Cardiac septum (tissue), 1 donor: ENCODE measurements around the gene RHEBL1. TPM values are rescaled to one million over a fixed set of nuclear protein-coding genes. Genes with fewer than 3 reads are reported as not detected.
A peak's percentile ranks its signal among the peaks of the same experiment; 100 is the strongest.

Source experiments
- DNase-seq: peaks from one replicate; pipeline ENCODE4 v3.0.0-alpha.2; 2020; ENCODE audit warnings: low spot score
- intact Hi-C: fragments of 100-400 bp; cut with DNase I; formaldehyde crosslinking; loops from one replicate; pipeline ENCODE4 v1.14.0; 2022
- long read RNA-seq: library from polyadenylated mRNA; unstranded; transcript quantifications from one replicate; pipeline ENCODE4 v2.0.0, GENCODE V29; 2021
- total RNA-seq: library from RNA; stranded (reverse); fragmentation: NEBNext Ultra II Directional; extraction: Animal tissue kit (Norgen Biotek cat#: 25700); gene quantifications from one replicate; pipeline ENCODE4 v1.2.1, GENCODE V29; 2021
- donor health status: DM: no; HTN: no; CAD: no.

Gene RHEBL1, protein sequence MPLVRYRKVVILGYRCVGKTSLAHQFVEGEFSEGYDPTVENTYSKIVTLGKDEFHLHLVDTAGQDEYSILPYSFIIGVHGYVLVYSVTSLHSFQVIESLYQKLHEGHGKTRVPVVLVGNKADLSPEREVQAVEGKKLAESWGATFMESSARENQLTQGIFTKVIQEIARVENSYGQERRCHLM
- total RNA-seq: 0.38 TPM
- long read RNA-seq: 0 reads

DNA sequence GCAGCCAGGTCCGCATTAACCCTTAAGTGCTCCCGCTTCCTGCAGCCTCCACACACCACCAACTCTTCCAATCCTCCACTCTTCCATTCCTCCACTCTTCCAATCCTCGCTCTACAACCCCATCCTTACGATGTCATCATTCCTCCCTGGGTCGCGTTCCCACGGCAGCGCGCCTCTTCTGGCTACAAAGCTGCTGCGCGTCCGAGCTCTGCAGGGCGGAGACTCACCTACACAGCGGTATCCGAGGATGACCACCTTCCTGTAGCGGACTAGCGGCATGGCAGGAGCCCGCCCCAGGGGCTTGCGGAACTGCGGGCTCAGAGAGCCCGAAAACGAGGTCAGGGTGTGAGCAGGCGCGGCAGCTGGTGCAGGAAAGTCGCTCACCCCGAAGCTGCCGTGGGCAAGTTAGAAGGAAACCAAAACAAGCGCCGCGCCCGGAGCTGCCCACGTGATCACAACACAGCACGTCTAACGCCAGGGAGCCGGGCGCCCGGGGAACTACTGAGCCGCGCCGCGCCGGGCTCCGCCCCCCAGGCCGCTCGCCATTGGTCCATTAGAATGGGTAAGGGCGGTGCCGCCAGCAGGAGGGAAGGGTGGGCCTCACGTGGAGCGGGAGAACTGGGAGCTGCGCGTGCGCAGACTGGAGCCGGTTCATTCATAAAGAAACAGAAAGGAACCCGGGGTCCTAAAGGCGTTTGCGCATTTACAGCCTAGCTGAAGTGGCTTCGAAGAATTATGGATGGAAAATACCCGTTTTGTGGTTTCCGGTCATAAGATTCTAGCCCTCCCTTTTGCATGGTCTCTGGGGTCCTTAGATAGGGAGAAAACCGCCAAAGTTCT, at the start of gene RHEBL1:
TSS of gene RHEBL1 (minus strand) at position 473 of the 840 bp plus-strand sequence. CDS start at position 279, 194 bp downstream.
- peak; percentile 99 for DNase-seq
- intact Hi-C loops: no loop called here

DNA sequence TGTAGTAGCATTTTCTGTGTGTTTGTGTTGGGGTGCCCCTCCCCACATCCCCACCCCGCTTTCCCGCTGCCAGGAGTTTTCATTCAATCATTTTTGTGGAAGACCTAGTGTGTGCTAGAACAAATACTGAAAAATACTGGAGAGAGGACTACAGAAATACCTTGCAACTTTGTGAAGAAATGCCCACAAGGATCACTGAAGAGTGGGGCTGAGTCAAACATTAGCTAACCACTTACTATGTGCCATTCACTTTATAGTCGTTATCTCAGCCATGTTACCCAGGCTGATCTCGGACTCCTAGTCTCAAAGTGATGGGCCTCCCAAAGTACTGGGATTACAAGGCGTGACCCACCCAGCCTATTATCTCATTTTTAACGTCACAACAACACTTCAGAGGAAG, 41.4 kb upstream of the RHEBL1 start:
- no peak for DNase-seq
- intact Hi-C loops: no loop called here

DNA sequence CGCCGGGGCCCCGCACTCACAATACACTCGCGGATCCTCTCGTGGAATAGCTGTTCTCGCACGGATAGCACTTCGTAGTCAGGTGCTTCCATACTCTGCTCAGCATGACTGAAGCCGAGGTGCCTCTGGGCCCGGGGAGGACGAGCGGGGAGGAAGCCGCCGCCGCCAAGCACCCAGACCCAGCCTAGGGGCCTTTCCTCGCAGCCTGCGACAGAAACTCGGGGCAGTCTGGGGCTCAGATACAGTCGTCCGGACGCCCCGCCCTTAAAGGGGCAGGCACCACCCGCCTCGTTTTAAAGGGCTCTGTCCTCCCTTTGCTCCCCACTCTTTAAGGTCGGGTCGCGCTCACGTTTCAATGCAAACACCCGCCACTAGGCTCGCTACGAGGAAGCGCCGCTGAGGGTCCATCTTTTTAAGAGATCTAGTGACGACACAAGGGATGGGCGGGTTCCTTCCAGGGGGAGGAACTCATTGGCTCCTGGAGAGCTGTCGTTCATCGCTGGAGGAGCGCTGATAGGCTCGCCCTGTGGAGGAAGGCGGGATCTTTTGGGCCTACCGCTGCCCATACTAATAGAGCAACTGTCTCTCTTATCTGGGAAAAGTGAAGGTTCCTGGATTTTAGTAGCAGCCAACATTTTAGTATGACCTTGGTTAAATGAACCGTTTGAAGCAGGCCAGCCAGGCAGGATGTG, 40.8 kb upstream of the RHEBL1 start, which contains the start of gene LMBR1L:
TSS of gene LMBR1L (minus strand) at position 384 of the 692 bp plus-strand sequence. CDS start at position 92, 292 bp downstream.
- peak; percentile 98 for DNase-seq
- intact Hi-C loops: no loop called here

DNA sequence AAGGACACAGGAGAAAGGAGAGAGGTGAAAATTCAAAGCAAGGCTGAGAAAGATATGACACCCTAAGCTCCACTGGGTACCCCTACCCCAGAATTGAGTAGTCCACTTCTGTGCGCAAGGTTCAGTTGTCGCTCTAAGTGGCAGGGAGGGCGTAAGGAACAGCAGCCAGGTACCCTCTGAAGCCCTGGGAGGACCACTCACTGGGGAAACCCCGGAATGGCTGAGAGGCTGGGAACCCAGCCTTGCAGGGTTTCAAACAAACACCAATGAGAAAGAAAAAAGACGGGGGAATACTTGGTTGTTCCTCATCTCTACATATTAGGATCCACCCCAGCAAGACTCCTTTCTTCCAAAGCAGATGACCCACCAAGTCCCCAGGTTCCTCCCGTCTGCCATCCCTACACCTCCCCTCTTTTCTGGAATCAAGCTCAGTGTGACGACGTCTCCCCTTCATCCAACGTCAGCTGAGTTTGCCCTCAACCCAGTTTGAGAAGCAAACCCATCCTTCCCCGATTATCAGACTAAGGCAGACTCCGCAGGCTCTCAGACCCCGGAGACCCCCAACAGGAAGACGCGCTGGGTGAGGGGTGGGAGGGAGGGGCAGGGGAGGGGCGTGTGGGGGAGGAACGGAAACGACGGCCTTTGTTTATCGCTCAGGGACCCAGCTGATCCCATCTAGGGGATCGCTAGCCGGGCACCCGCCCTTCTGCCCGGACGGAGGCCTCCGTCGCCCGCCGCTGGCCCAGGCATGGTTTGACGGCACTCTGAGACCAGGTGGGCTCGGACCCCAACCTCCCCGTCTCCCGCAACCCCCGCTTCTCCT, 40.1 kb upstream of the RHEBL1 start:
- peak; percentile 78 for DNase-seq
- intact Hi-C loops: loop anchor here (2.0 kb wide), 1 partner anchor 21 kb away; the partner anchor contains the start of gene TUBA1B

DNA sequence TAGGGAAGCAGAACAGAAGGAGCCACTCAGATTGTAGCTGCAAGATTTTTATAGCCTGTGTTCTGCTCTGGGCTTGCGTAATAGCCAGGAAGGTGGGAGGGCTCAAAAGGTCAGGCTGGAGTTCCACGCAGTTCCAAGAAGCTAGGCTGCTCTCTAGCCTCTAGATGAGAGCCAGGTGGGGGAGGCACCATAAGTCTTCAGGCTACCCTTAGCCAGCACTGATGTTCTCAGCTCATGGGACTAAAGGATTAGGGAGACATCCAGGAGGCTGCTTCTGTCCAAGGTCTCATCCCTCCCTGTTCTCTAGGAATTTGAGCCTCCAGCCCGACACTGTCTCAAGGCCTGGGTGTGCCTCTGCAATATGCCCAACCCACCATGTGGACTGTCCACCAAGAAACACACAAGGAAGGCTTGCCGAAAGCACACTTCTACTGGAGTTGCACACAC, 39.2 kb upstream of the RHEBL1 start:
- DNase-seq: peak; percentile 83
- intact Hi-C loops: loop anchor here (2.0 kb wide), 1 partner anchor 22 kb away; the partner anchor contains the start of gene TUBA1B

DNA sequence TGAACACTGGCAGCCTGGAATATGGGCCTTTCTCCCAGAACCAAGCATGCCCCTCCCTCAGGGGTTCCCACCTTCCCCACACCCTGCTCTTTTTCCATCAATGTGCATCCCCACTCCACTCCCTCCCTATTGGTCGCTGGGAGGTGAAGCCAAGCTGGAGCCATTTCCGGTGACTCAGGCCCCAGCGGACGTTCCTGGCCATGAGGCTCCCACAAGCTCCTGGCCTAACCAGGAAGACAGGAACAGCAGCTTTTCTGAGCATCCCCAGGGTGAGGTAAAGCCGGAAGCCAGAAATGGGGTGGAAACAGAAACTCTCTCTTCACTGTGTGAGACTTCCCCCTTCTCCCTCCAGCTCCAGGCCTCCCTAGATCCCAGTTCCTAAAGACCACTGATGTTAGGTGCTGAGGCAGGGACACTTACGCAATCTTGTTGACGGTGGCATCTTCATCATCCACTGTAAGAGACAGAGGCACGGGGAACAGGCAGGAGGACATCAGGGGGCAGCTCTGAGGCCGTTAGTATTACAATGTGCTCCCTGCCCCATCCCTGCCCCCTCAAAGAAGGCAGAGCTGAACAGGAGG, 35.8 kb upstream of the RHEBL1 start:
- intact Hi-C loops: no loop called here
- no peak for DNase-seq

DNA sequence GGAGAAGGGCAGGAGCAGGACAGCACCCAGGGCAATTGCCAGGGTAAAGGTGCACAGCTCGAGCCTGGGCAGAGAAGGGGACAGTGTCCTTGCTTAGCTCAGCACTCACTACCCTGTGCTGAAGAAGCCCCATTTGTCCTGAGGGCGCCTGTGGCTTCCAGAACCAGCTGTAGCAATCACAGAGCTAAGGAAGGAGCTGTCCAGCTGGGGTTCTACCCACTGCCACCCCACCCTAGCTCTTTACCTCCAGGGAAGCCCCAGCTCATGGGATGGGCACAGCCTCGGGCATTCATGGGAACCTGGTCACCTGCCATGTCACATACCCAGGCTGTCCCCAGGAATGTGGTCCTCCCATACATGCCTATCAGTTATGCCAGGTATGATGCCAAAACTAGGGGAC, 35.0 kb upstream of the RHEBL1 start:
- intact Hi-C loops: no loop called here
- no peak for DNase-seq

DNA sequence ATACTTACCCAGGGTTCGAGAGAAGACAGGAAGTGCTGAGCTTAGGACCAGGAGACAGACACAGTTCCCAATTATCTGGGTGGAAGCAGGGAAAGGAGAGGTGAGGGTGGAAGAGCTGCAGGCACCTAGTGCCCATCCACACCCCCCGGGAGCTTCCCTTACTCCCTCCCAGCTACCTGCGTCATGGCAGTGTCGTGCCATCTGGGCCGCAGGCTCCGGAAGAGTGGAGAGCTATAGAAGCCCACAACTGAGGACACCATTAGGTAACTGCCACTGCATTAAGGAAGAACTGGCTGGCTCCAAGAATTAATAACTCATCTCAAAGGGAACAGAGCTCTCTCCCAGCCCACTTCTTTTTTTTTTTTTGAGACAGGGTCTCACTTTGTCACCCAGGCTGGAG, 30.6 kb upstream of the RHEBL1 start:
- DNase-seq: no peak
- intact Hi-C loops: no loop called here

DNA sequence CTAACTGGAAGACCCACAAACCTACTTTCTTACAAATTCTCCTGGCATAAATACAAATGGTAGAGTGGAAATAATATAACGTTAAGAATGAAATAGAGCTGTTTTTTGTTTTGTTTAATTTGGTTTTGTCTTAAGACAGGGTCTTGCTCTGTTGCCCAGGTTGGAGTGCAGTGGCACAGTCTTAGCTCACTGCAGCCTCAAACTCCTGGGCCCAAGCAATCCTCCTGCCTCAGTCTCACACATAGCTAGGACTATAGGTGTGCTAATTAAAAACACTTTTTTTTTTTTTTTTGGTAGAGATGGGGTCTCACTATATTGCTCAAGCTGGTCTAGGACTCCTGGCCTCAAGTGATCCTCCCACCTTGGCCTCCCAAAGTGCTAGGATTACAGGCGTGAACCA, 28.9 kb upstream of the RHEBL1 start:
- no peak for DNase-seq
- intact Hi-C loops: no loop called here

DNA sequence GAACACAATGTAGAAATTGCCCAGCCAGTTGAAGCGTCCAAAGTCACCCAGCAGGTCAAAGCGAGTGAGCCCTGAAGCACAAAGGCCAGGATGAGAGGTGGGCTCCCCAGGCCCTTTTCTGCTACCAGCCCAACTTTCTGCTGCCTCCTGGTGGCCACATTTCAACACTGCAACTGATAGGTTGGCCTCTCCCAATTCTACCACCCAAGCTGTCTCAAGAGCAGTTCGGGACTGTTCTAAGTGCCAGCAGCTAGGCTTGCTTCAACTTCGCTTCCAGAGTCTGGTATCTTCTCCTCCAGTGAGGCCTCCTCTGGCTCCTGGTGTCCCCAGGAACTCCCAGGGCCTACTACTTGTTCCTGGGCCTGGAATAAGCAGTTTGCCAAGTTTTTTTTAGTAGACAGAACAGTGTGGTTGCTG, 28.3 kb upstream of the RHEBL1 start:
- intact Hi-C loops: no loop called here
- DNase-seq: no peak

DNA sequence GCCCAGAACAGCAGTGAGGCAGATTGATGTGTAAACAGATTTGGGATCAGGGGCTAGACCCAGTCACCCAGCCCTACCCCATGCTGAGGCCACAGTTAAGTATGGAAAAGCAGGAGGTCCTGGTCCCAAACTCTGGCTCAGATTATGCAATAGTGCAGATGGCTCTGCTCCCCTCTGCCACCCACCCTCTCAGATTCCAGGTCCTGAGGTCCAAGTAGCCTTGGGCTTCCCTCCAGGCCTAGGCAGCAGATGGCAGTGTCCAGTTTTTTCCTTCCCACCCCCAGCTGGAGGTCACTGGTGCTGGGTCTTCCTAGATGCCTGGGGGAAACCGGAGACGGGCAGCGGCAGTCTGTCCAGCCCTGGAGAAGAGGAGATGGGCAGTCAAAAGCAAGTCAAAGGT, 27.6 kb upstream of the RHEBL1 start:
- DNase-seq: no peak
- intact Hi-C loops: no loop called here

DNA sequence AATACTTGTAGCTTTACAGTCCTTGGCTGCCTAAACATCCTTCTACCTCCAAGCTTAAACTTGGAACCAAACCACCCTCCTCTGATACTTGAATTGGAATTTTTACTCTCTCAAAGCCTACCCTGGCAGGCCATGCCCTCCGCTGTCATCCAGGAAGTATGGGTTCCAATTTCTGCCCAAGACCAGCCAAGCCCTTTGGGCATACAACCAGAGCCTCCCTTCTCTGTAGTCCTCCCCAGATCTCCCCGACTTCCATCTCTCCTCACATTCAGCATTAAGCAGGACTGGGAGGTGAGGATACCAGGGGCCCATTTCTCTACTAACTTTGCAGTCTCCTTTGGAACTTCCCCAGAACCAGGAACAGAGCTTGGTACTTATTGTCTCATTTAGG, 25.2 kb upstream of the RHEBL1 start:
- no peak for DNase-seq
- intact Hi-C loops: no loop called here

DNA sequence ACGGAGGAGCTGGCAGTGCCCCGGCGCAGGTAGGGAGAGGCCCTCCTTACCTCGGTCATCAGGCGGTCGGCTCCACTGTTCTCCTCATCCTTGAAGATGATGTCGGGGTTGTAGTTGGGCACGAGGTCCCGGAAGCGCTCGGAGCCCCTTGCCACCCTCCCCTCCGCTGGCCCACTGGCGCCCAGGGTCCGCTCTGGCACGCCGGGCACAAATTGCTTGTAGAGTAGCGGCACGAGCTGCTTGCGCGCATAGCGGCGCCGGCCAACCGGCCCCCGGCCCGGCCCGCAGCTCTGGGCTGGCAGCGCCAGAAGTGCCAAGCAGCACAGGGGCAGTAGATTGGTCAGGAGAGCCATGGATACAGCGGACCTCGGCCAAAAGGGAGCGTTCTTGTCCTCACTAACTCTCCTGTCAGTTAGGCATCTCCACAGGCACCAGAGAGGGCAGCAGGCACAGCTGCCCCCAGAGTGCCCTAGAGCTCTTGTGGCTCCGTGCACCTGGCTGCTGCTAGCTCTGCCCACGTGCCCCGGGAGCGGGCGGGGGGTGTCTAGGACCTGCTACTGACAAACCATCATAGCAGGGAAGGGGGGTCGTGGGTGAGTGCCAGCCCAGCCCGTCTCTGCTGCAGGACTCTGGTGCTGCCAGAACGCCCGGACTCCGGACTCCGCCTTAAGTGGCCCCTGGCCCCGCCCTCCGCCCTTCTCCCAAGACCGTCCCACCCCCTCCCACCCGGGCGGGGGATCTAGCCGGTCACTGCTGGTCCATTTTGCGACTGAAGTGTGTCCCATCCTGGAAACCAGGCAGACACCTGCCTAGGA, 24.6 kb upstream of the RHEBL1 start, which contains the start of gene DHH:
TSS of gene DHH (minus strand) at position 642 of the 815 bp plus-strand sequence. CDS start at position 353, 289 bp downstream.
- DNase-seq: peak; percentile 78
- intact Hi-C loops: no loop called here

DNA sequence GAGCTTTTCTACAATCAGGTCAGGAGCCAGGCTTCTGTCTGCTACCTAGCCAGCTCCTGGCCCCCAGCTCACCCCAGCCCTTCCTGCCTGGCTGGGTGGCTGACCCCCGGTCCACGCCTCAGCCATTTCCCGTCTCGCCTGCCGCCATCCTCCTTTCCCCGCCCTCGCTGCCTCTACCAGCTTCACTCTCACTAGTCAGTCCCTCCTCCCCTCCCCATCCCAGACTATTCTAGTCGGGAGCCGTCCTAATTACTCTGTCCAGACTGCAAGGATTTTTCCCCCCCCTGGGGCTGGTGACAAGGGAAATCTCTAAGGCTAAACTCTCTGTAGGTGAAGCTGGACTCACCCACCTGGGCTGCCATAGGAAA, 24.0 kb upstream of the RHEBL1 start:
- DNase-seq: no peak
- intact Hi-C loops: no loop called here

DNA sequence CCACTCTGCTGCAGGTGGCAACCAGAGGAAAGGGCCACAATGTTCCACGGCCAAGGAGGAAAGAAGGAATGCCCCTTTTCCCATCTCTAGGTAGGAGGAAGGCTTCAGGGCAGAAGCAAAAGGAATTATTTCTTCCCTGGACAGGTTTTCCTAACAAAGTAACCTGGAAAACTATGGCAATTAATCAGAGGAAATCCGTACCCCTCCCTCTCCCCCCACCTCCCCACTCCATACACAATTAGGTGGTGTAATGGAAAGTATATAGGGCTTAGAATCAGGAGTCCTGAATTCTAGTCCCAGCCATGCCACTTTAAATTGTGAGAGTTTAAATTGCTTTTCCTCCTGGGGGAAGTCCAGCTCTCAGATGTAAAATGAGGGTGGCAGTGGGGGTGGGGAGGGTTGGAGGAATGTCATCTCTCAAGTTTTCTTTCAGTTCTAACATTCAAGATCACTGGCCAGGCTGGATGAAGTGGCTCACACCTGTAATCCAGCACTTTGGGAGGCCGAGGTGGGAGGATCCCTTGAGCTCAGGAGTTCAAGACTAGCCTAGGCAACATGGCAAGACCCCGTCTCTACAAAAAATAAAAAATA, 23.1 kb upstream of the RHEBL1 start:
- intact Hi-C loops: no loop called here
- DNase-seq: no peak

DNA sequence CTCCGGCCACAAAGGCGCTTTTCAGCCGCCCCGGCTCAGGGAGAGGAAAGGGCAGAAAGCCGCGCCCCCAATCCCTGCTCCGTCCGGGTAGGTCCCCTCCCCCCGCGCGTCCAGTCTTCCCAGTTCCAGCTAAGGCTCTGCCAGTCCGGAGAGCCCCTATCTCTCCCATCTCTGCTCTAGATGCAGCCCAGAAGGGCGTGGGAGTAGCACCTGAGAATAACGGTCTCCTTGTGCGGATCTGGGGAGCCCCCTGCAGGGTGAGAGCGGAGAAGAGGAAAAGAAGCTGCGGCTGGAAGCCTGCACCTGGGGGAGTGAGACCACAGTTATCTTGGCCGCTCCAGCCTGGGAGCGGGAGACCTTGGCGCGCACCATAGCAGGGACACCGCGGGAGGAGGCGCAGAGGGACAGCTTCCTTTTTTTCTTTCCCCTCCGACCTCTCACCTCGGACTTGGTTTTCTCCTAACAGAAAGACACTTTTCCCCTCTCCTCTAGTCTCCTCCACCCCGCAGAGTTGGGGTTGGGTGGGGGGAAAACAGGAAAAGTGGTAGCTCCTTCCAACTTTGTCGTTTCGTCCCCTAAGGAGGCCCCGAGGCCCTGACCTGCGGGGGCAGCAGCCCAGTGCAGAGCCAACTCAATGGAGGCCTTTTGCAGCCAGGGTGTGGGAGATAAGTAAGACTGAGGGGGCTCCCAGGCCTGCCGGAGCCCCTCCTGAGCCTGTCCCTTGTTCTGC, 22.5 kb upstream of the RHEBL1 start:
- no peak for DNase-seq
- intact Hi-C loops: no loop called here

DNA sequence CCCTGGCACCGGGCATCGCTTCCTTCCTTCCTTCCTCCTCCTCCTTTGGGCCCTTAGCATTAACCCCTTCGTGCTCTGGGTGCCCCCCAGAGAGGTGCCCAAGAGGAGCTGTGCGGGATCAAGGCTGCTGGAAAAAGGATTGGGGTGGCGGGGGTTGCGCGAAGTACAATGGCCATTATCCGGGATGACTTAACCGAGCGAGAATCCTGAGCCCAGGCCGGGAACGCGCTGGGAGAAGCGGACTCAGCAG, 22.0 kb upstream of the RHEBL1 start:
- intact Hi-C loops: no loop called here

More for the DNA sequence above, 22.0 kb upstream of the RHEBL1 start:
- DNase-seq: no peak
